GM12891 (cell line): Measurements from ENCODE around the gene MRPS35.

Experiments
- PAX5 ChIP-seq: IDR thresholded peaks from 2 replicates; pipeline ENCODE4 v1.6.1; 2011; ENCODE audit warnings: low read length, moderate library complexity, mild to moderate bottlenecking; ENCODE audit not compliant: insufficient read depth, severe bottlenecking
- POLR2A ChIP-seq: IDR thresholded peaks from 2 replicates; pipeline ENCODE4 v1.6.1; 2011; ENCODE audit warnings: low read depth, low read length, control low read depth
- POLR2AphosphoS5 ChIP-seq: IDR thresholded peaks from 2 replicates; pipeline ENCODE4 v1.6.1; 2011; ENCODE audit warnings: low read depth, low read length, control low read depth
- POU2F2 ChIP-seq: IDR thresholded peaks from 2 replicates; pipeline ENCODE4 v1.6.1; 2011; ENCODE audit warnings: low read depth, mild to moderate bottlenecking, control low read depth, low read length, moderate library complexity
- SPI1 ChIP-seq: IDR thresholded peaks from 2 replicates; pipeline ENCODE4 v1.6.1; 2011; ENCODE audit warnings: low read depth, low read length, control low read depth
- TAF1 ChIP-seq: IDR thresholded peaks from 2 replicates; pipeline ENCODE4 v1.6.1; 2011; ENCODE audit warnings: low read depth, low read length, control low read depth

DNA sequence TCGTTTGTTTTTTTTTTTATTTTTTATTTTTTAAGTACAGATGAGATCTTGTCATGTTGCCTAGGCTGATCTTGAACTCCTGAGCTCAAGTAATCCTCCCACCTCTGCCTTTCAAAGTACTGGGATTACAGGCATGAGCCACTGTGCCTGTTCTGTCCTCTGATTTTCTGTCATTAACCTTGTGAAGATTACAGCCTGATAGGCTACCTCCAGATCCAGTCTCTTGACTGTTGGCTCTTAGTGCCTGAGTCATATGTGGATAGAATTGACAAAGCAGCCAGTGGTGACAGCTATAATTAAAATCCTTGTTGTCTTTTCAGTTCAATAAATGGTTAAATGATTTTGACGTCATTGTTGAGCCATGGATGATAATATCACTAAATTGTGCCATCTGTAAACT is 35.6 kb upstream of the MRPS35 start:
- TF ChIP-seq POLR2A (no peak), POLR2AphosphoS5 (no peak), TAF1 (no peak), SPI1 (no peak), PAX5 (no peak), POU2F2 (no peak)
